GM18505 (cell line): Measurements from ENCODE around the gene TBC1D3E.
"Not testable (repeated sequence)": the region's sequence is repeated elsewhere in the genome, so short reads cannot be mapped to it uniquely, and the experiment has no call there.

Experiments
- ATAC-seq: cut with Tn5 transposase; IDR thresholded peaks from one replicate; pipeline ENCODE4 v1.9.1; 2021; ENCODE audit not compliant: unreplicated experiment

TBC1D3E gene

DNA sequence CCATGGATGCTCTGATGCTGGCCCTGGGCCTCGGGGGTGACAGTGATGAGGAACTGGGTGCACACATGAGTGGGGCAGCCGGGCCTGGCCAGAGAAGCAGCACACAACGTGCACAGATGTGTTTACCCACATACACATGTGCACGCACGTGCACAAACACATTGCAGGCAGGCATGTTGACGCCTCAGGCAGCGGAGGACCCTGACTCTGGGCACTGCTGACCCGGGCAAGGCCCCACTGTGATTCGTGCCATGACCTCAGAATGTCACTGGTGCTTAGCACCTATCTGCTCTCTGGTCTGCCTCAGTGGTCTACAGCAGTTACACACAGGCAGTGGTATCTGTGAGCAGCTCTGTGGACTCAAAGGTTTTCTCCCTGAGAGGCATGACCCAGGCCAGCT lies at the start of gene TBC1D3E:
Gene TBC1D3E (plus strand): TSS at position 301 of the 400 bp plus-strand sequence. CDS start 1,545 bp downstream, outside the sequence.
- ATAC-seq = not testable (repeated sequence)

DNA sequence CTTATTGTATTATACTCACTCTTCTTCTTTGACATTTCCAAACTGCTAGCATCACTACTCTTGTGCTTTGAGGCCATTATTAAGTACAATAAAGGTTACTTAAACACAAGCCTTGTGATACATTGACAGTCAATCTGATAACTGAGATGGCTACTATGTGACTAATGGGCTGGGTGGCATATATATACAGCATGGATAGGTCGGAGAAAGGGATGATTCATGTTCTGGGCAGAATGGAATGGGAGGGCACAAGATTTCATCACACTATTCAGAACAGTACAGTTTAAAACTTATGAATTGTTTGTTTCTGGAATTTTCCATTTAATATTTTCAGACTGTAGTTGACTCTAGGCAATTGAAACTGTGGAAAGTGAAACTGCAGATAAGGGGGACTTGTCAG lies 40.4 kb upstream of the TBC1D3E start:
- ATAC-seq = not testable (repeated sequence)

DNA sequence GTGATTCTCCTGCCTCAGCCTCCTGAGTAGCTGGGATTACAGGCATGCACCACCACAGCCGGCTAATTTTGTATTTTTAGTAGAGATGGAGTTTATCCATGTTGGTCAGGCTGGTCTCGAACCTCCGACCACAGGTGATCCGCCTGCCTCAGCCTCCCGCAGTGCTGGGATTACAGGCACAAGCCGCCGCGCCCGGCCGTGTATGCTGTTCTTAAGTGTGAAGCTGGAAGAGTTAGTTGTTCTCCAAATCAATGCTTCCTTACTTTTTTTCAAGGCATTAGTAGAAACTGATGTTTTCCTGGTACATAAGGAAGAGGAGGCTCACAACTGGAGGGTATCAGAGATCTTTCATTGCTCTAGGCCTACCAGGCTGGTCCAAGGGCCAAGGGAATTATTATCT lies 39.6 kb upstream of the TBC1D3E start:
- ATAC-seq = not testable (repeated sequence)

DNA sequence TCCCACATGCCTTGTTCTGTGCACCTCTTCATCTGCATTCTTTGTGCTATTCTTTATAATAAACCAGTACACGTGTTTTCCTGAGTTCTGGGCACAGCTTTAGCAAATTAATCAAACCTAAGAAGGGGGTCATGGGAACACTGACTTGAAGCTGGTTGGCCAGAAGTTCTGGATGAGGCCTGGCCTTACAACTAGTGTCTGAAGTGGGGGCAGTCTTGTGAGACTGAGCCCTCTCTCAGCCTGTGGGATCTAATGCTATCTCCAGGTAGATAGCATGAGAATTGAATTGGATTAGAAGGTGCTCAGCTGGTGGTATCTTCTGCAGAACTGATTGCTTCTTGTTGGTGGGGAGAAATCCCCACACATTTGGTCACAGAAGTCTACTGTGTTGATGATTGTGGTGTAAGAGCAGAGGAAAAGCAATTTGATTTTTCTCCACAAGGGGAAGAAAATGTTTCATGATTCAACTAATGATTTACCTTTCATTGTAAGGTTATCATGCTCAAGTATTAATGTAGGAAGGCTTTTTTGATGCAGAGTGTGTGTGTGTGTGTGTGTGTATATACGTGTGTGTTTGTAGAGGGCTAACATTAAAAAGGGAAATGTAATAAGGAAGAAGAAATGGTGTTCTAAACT lies 33.6 kb upstream of the TBC1D3E start:
- not testable (repeated sequence) for ATAC-seq

DNA sequence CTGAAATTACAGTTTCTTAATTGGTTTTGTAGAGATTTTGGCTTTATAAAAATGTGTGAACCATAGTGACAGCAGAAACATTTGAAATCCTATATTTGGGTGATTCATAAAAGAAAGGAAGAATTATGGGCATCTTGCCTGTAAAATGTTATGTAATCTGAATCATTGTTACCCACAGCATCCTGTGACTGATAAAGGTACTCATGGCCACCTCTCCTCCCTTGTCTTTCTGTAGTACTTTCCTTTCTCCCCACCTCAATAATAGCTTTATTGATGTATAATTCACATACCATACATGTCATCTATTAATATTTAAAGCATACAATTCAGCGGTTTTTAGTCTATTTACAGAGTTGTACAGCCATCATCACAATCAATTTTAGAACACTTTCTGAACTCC lies 28.5 kb upstream of the TBC1D3E start:
- not testable (repeated sequence) for ATAC-seq

DNA sequence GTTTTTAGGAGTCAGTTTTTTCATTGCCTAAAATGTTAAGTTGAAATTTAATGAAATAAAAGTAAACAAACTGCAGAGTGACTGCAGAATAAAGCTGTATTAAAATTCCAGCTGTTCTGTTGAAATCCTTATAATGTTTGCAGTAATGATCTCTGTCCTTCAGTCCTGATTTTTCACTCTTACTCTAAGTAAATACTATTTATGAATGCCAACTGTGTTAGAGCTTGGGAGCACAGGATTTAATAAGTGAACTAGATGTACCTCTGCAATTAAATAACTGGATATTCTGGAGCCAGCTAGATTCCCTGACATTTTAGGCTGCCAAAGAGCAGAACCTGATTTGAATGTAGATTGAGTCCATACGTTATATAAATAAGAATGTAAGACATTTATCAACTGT lies 7.9 kb upstream of the TBC1D3E start:
- not testable (repeated sequence) for ATAC-seq

DNA sequence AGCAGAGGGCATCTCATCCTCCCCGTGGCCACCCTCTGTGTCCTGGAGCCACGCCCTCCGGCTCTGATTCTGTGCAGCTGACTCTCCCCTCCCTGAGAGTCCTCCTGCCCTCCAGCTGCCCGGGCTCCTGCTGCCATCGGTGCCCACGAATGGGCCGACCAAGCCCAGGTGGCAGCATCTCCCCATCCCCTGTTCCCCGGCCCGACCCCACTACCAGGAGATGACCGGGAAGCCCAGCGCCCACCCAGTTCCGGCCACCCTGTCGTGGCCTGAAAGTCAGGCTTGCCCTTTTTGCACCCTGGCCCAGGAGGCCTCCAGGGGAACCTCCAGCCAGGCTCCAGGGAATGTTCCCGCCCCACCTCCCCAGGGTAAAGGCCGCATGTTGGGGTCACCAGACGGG lies 7.1 kb downstream of the TBC1D3E start:
- ATAC-seq = not testable (repeated sequence)
